AG04450 (cell line): ENCODE data around the gene THAP7. TPM values are rescaled to one million over a fixed set of nuclear protein-coding genes. Genes with fewer than 3 reads are reported as not detected.

Source experiments
- CTCF ChIA-PET: fragments of 300-600, 350-600 bp; formaldehyde crosslinking; extraction: SDS; loops from one replicate; lab custom pipeline; 2022; ENCODE audit warnings: antibody characterized with exemption, inconsistent platforms; lab: Charles Lee
- POLR2A ChIA-PET: fragments of 350-600 bp; formaldehyde crosslinking; extraction: SDS; loops from one replicate; lab custom pipeline; 2021; ENCODE audit warnings: antibody characterized with exemption, inconsistent platforms; lab: Yijun Ruan, JAX
- DNase-seq: peaks from one replicate; pipeline ENCODE4 v3.0.0-alpha.2; 2011; ENCODE audit warnings: low read depth, low spot score
- H3K27ac ChIP-seq: one replicate; pipeline ENCODE4 v1.5.1; 2012; ENCODE audit warnings: low read depth, low read length, control low read depth
- H3K27me3 ChIP-seq: one replicate; pipeline ENCODE4 v1.6.0; 2012; ENCODE audit warnings: low read length; ENCODE audit not compliant: control insufficient read depth, insufficient read depth
- H3K4me3 ChIP-seq: 2 replicates; pipeline ENCODE4 v1.5.1; 2011; ENCODE audit warnings: mild to moderate bottlenecking, low read depth, low read length, control low read depth
- H3K9me3 ChIP-seq: 2 replicates; pipeline ENCODE4 v1.5.1; 2012; ENCODE audit warnings: low read length; ENCODE audit not compliant: control insufficient read depth, insufficient read depth
- CTCF ChIP-seq: IDR thresholded peaks from 2 replicates; pipeline ENCODE4 v1.5.1; 2011; ENCODE audit warnings: low read depth, low read length, control low read depth, inconsistent platforms
- polyA plus RNA-seq: library from polyadenylated mRNA; depleted of rRNA; stranded (reverse); fragments of >200 nt; gene quantifications from 2 replicates; pipeline ENCODE4 v1.2.3, GENCODE V29; 2011

The THAP7 gene
- polyA plus RNA-seq, 1 experiment = 12.5 TPM

- no peaks in the 10 kb centered on the region for H3K27me3 ChIP-seq
- no peak for DNase-seq
- CTCF ChIA-PET = interaction anchor here (1.0 kb wide), 1 partner anchor 8 kb away, joined by 3 read pairs; no protein-coding TSS in a partner anchor
- no peak overlapping the region for H3K4me3 ChIP-seq
- H3K9me3 ChIP-seq = peaks cover 16% of the 10 kb centered on the region
- POLR2A ChIA-PET = no interaction called here
- TF ChIP-seq CTCF = no peak
- H3K27ac ChIP-seq = no peak overlapping the region
These were observed 21.4 kb downstream of the THAP7 start for GRCh38 chr22:20980523-20980922.

GRCh38 chr22:20979940-20980453, 21.9 kb downstream of the THAP7 start:
- Histone ChIP-seq H3K27me3 (no peaks in the 10 kb centered on the region), H3K27ac (no peak overlapping the region), H3K4me3 (peak overlapping the region; percentile 29), H3K9me3 (peaks cover 16% of the 10 kb centered on the region)
- TF ChIP-seq CTCF = no peak
- no peak for DNase-seq
- CTCF ChIA-PET = interaction anchor here (1.3 kb wide), 1 partner anchor 94 kb away, joined by 8 read pairs; no protein-coding TSS in a partner anchor
- POLR2A ChIA-PET = interaction anchor here (0.8 to 1.0 kb wide), 2 partner anchors 17 to 19 kb away, joined by 3 to 4 read pairs; no protein-coding TSS in a partner anchor

- ChIA-PET POLR2A (interaction anchor here (0.8 to 1.0 kb wide), 2 partner anchors 17 to 20 kb away, joined by 3 to 4 read pairs; no protein-coding TSS in a partner anchor), CTCF (interaction anchor here (1.3 kb wide), 1 partner anchor 94 kb away, joined by 8 read pairs; no protein-coding TSS in a partner anchor)
- Histone ChIP-seq H3K27ac (no peak overlapping the region), H3K4me3 (peak overlapping the region; percentile 29), H3K27me3 (no peaks in the 10 kb centered on the region), H3K9me3 (peaks cover 16% of the 10 kb centered on the region)
- peak; percentile 30 for DNase-seq
- TF ChIP-seq CTCF = no peak
These were observed 22.6 kb downstream of the THAP7 start for GRCh38 chr22:20979243-20979809.

GRCh38 chr22:20978419-20978818, 23.5 kb downstream of the THAP7 start:
- CTCF ChIA-PET = no interaction called here
- Histone ChIP-seq H3K9me3 (peaks cover 16% of the 10 kb centered on the region), H3K4me3 (no peak overlapping the region), H3K27me3 (no peaks in the 10 kb centered on the region), H3K27ac (no peak overlapping the region)
- POLR2A ChIA-PET = no interaction called here
- TF ChIP-seq CTCF = no peak
- DNase-seq = no peak

- DNase-seq = no peak
- Histone ChIP-seq H3K9me3 (peaks cover 16% of the 10 kb centered on the region), H3K27ac (no peak overlapping the region), H3K27me3 (no peaks in the 10 kb centered on the region), H3K4me3 (no peak overlapping the region)
- POLR2A ChIA-PET = interaction anchor here (0.7 kb wide), 1 partner anchor 170 kb away, joined by 3 read pairs; no protein-coding TSS in a partner anchor
- CTCF ChIA-PET = no interaction called here
- TF ChIP-seq CTCF = no peak
These were observed 24.3 kb downstream of the THAP7 start for GRCh38 chr22:20977516-20978170.
